Neural progenitor cell (in vitro differentiated cells): ENCODE measurements around the gene TMPRSS13. TPM values are rescaled to one million over a fixed set of nuclear protein-coding genes. Genes with fewer than 3 reads are reported as not detected.
A peak's percentile ranks its signal among the peaks of the same experiment; 100 is the strongest.

Experiments
- DNase-seq: peaks from one replicate; pipeline ENCODE4 v3.0.0-alpha.2; 2016; ENCODE audit warnings: low spot score
- H2AFZ ChIP-seq: fragments of 200-600 bp; sonication (generic); replicated peaks from 2 replicates; pipeline ENCODE4 v1.6.1; 2016; ENCODE audit warnings: antibody characterized with exemption
- H3F3A ChIP-seq: fragments of 200-600 bp; sonication (generic); 2 replicates; pipeline ENCODE4 v1.6.1; 2016; ENCODE audit warnings: antibody characterized with exemption, low read depth
- H3K27ac ChIP-seq: fragments of 200-600 bp; sonication (generic); 2 replicates; pipeline ENCODE4 v1.5.1; 2016; ENCODE audit warnings: mild to moderate bottlenecking
- H3K27me3 ChIP-seq: fragments of 200-600 bp; sonication (generic); 2 replicates; pipeline ENCODE4 v1.6.1; 2016; ENCODE audit warnings: mild to moderate bottlenecking, moderate library complexity
- H3K36me3 ChIP-seq: fragments of 200-600 bp; sonication (generic); 2 replicates; pipeline ENCODE4 v1.5.1; 2016
- H3K4me1 ChIP-seq: fragments of 200-600 bp; sonication (generic); 2 replicates; pipeline ENCODE4 v1.6.1; 2016; ENCODE audit warnings: mixed run types
- H3K4me2 ChIP-seq: fragments of 200-600 bp; sonication (generic); 2 replicates; pipeline ENCODE4 v1.6.1; 2016
- H3K4me3 ChIP-seq: fragments of 200-600 bp; sonication (generic); 2 replicates; pipeline ENCODE4 v1.5.1; 2016
- H3K79me2 ChIP-seq: fragments of 200-600 bp; sonication (generic); 2 replicates; pipeline ENCODE4 v1.6.1; 2016; ENCODE audit warnings: low read depth
- H3K9ac ChIP-seq: fragments of 200-600 bp; sonication (generic); 2 replicates; pipeline ENCODE4 v1.6.1; 2016
- H3K9me3 ChIP-seq: fragments of 200-600 bp; sonication (generic); 2 replicates; pipeline ENCODE4 v1.5.1; 2016; ENCODE audit warnings: low read depth
- H4K20me1 ChIP-seq: fragments of 200-600 bp; sonication (generic); 2 replicates; pipeline ENCODE4 v1.6.1; 2016; ENCODE audit warnings: low read depth
- H3K27ac Mint-ChIP-seq: 3 replicates; pipeline ENCODE4 v1.8.0; 2021; ENCODE audit warnings: mixed read lengths
- H3K27me3 Mint-ChIP-seq: 2 replicates; pipeline ENCODE4 v1.8.0; 2022; ENCODE audit warnings: low read depth, mild to moderate bottlenecking, inconsistent platforms, moderate library complexity, mixed read lengths; ENCODE audit not compliant: insufficient read depth
- H3K36me3 Mint-ChIP-seq: 3 replicates; pipeline ENCODE4 v1.8.0; 2021; ENCODE audit warnings: mixed read lengths
- H3K4me1 Mint-ChIP-seq: 3 replicates; pipeline ENCODE4 v1.8.0; 2021; ENCODE audit warnings: mixed read lengths
- H3K4me3 Mint-ChIP-seq: 3 replicates; pipeline ENCODE4 v1.8.0; 2021; ENCODE audit warnings: mild to moderate bottlenecking, moderate library complexity, mixed read lengths
- H3K9me3 Mint-ChIP-seq: 3 replicates; pipeline ENCODE4 v1.8.0; 2020; ENCODE audit warnings: mixed read lengths
- CTCF ChIP-seq: fragments of 200-600 bp; sonication (generic); IDR thresholded peaks from 2 replicates; pipeline ENCODE4 v1.5.1; 2017; ENCODE audit warnings: antibody characterized with exemption, mild to moderate bottlenecking
- EZH2 ChIP-seq: fragments of 200-600 bp; sonication (generic); IDR thresholded peaks from 2 replicates; pipeline ENCODE4 v1.6.1; 2017; ENCODE audit warnings: antibody characterized with exemption, mild to moderate bottlenecking, moderate library complexity
- EZH2phosphoT487 ChIP-seq: fragments of 200-600 bp; sonication (generic); IDR thresholded peaks from 2 replicates; pipeline ENCODE4 v1.6.1; 2017; ENCODE audit warnings: antibody characterized with exemption
- total RNA-seq: library from RNA; depleted of rRNA; stranded (reverse); fragments of >200 nt; gene quantifications from 2 replicates; pipeline ENCODE4 v1.2.3, GENCODE V29; 2015; ENCODE audit warnings: low replicate concordance

The TMPRSS13 gene
- total RNA-seq, 1 donor from 2014 or later = not detected

- DNase-seq = no peak
Measured at GRCh38 chr11:117936973-117937372, 7.8 kb upstream of the TMPRSS13 start.

GRCh38 chr11:117934526-117935307 lies 5.5 kb upstream of the TMPRSS13 start:
- DNase-seq = no peak
- Histone ChIP-seq H3K27me3 (no peaks in the 10 kb centered on the region), H3K4me1 (no peaks in the 10 kb centered on the region), H3K4me3 (no peak overlapping the region), H4K20me1 (no peaks in the 10 kb centered on the region), H3K4me2 (no peak overlapping the region), H3K9me3 (no peaks in the 10 kb centered on the region), H2AFZ (no peak overlapping the region), H3K36me3 (no peaks in the 10 kb centered on the region), H3K9ac (no peak overlapping the region), H3K79me2 (no peaks in the 10 kb centered on the region), H3F3A (no peaks in the 10 kb centered on the region), H3K27ac (no peak overlapping the region)
- Mint-ChIP-seq H3K36me3 (no peaks in the 10 kb centered on the region), H3K27ac (peak overlapping the region; percentile 71), H3K4me1 (peaks cover 36% of the 10 kb centered on the region), H3K27me3 (peaks cover 8% of the 10 kb centered on the region), H3K9me3 (no peaks in the 10 kb centered on the region), H3K4me3 (no peak overlapping the region)
- no peak for TF ChIP-seq EZH2phosphoT487
- TF ChIP-seq EZH2 = no peak
- TF ChIP-seq CTCF = no peak

More at GRCh38 chr11:117936973-117937372, 7.8 kb upstream of the TMPRSS13 start:
- H3K4me1 Mint-ChIP-seq = peaks cover 25% of the 10 kb centered on the region
- Histone ChIP-seq H3K4me2 (no peak overlapping the region), H3K9ac (no peak overlapping the region), H3K27me3 (no peaks in the 10 kb centered on the region), H3K79me2 (no peaks in the 10 kb centered on the region), H3F3A (no peaks in the 10 kb centered on the region), H4K20me1 (no peaks in the 10 kb centered on the region), H3K27ac (no peak overlapping the region), H3K9me3 (no peaks in the 10 kb centered on the region), H3K4me1 (no peaks in the 10 kb centered on the region), H2AFZ (no peak overlapping the region), H3K4me3 (no peak overlapping the region), H3K36me3 (no peaks in the 10 kb centered on the region)
- TF ChIP-seq EZH2 (no peak), CTCF (no peak), EZH2phosphoT487 (no peak)
- no peak overlapping the region for H3K27ac Mint-ChIP-seq
- H3K36me3 Mint-ChIP-seq = no peaks in the 10 kb centered on the region
- H3K4me3 Mint-ChIP-seq = no peak overlapping the region
- peaks cover 2% of the 10 kb centered on the region for H3K9me3 Mint-ChIP-seq
- H3K27me3 Mint-ChIP-seq = peaks cover 7% of the 10 kb centered on the region

GRCh38 chr11:117933930-117934329 lies 4.7 kb upstream of the TMPRSS13 start:
- Histone ChIP-seq H3K4me1 (no peaks in the 10 kb centered on the region), H3K4me3 (no peak overlapping the region), H3K4me2 (no peak overlapping the region), H3F3A (no peaks in the 10 kb centered on the region), H3K27me3 (no peaks in the 10 kb centered on the region), H3K27ac (no peak overlapping the region), H3K79me2 (no peaks in the 10 kb centered on the region), H3K9ac (no peak overlapping the region), H4K20me1 (no peaks in the 10 kb centered on the region), H3K36me3 (no peaks in the 10 kb centered on the region), H2AFZ (no peak overlapping the region), H3K9me3 (no peaks in the 10 kb centered on the region)
- H3K27ac Mint-ChIP-seq = peak overlapping the region; percentile 35
- peak; percentile 56 for DNase-seq
- no peak overlapping the region for H3K4me3 Mint-ChIP-seq
- no peaks in the 10 kb centered on the region for H3K9me3 Mint-ChIP-seq
- H3K27me3 Mint-ChIP-seq = peaks cover 8% of the 10 kb centered on the region
- TF ChIP-seq EZH2 = no peak
- peak; percentile 27 for TF ChIP-seq CTCF
- TF ChIP-seq EZH2phosphoT487 = no peak
- H3K4me1 Mint-ChIP-seq = peaks cover 40% of the 10 kb centered on the region
- H3K36me3 Mint-ChIP-seq = no peaks in the 10 kb centered on the region
